ENCODE data around the gene ERFE. TPM values are rescaled to one million over a fixed set of nuclear protein-coding genes. Genes with fewer than 3 reads are reported as not detected.

ERFE gene
- total and polyA plus RNA-seq, 9 of the 15 experiments (the other 6 are each of a cell fraction or from before 2014, with no cell fraction given), result 0.55 to 8.2 (median 3.7) TPM

DNA sequence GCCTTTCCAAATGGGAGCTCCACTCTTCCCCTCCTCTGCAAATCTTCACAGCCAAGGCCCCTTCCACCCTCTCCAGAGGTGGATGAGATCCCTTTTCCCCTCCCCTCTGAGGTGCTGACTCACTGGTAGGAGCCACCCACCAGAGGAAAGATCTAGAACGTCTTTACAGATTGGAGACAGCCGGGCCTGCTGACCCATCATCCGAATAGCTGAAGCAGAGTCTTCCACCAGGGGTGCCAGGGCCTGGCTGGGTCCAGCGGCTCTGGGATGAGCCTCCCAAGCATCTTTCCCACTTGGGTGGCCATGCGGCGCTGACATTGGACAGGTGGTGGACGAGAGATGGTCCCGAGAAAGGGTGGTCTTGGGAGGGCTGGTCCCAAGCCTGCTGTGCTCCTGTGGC lies 9.0 kb downstream of the ERFE start (continued):
- TF ChIP-seq, protein P1, sequence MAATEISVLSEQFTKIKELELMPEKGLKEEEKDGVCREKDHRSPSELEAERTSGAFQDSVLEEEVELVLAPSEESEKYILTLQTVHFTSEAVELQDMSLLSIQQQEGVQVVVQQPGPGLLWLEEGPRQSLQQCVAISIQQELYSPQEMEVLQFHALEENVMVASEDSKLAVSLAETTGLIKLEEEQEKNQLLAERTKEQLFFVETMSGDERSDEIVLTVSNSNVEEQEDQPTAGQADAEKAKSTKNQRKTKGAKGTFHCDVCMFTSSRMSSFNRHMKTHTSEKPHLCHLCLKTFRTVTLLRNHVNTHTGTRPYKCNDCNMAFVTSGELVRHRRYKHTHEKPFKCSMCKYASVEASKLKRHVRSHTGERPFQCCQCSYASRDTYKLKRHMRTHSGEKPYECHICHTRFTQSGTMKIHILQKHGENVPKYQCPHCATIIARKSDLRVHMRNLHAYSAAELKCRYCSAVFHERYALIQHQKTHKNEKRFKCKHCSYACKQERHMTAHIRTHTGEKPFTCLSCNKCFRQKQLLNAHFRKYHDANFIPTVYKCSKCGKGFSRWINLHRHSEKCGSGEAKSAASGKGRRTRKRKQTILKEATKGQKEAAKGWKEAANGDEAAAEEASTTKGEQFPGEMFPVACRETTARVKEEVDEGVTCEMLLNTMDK (IDR thresholded peaks at IDR 0.05; ENCODE audit: borderline replicate concordance, insufficient read depth, low read depth, low read length, poor library complexity, severe bottlenecking), result no peak
- TF ChIP-seq ZNF175 (CRISPR knock-in tag; IDR thresholded peaks at IDR 0.05; ENCODE audit: low read depth) (no peak), MAFG (tag; conservative IDR thresholded peaks at IDR 0.05) (peak; percentile 64), EGR1 (conservative IDR thresholded peaks at IDR 0.05) (0 out of 2 replicates have a peak, but pooled peaks have one; percentile 6), PATZ1 (CRISPR knock-in tag; IDR thresholded peaks at IDR 0.05; ENCODE audit: borderline replicate concordance) (no peak), ZFX (CRISPR knock-in tag; IDR thresholded peaks at IDR 0.05) (no peak)
- TF ChIP-seq, protein P2, sequence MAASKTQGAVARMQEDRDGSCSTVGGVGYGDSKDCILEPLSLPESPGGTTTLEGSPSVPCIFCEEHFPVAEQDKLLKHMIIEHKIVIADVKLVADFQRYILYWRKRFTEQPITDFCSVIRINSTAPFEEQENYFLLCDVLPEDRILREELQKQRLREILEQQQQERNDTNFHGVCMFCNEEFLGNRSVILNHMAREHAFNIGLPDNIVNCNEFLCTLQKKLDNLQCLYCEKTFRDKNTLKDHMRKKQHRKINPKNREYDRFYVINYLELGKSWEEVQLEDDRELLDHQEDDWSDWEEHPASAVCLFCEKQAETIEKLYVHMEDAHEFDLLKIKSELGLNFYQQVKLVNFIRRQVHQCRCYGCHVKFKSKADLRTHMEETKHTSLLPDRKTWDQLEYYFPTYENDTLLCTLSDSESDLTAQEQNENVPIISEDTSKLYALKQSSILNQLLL (CRISPR knock-in tag; IDR thresholded peaks at IDR 0.05; ENCODE audit: borderline replicate concordance), result no peak

Data from K562 (cell line).